H1 (cell line): Measurements from ENCODE around the gene SUB1. TPM values are rescaled to one million over a fixed set of nuclear protein-coding genes. Genes with fewer than 3 reads are reported as not detected.

Experiments
- CTCF ChIA-PET: fragments of 300-600 bp; sonication (Branson Sonifier 250); formaldehyde crosslinking; loops from one replicate; lab custom pipeline; 2021; ENCODE audit not compliant: partially characterized antibody; lab: Charles Lee
- POLR2A ChIA-PET: fragments of 300-600 bp; sonication (Branson Sonifier 250); formaldehyde crosslinking; loops from one replicate; lab custom pipeline; 2021; ENCODE audit warnings: inconsistent platforms; ENCODE audit not compliant: partially characterized antibody; lab: Charles Lee
- DNase-seq, 2 experiments: peaks; one replicate each; pipeline versions ENCODE4 v3.0.0 to v3.0.0-alpha.2; 2010 to 2022; ENCODE audit warnings: low spot score in 2 of 2, low read depth in 1 of 2, mixed read lengths in 1 of 2
- FAIRE-seq: peaks from 2 replicates; lab custom pipeline; 2011; peaks lifted over from hg19 to GRCh38; lab: Jason Lieb, UNC
- H2AFZ ChIP-seq: 2 replicates; pipeline ENCODE4 v1.8.1; 2012; ENCODE audit warnings: low read length, inconsistent platforms
- H2AK5ac ChIP-seq: 2 replicates; pipeline ENCODE4 v1.6.1; 2013; ENCODE audit warnings: low read depth, low read length
- H2BK120ac ChIP-seq: replicated peaks from 2 replicates; pipeline ENCODE3; 2013; ENCODE audit warnings: low read depth, low read length, inconsistent platforms
- H2BK12ac ChIP-seq: 2 replicates; pipeline ENCODE4 v1.6.1; 2013; ENCODE audit warnings: low read depth, low read length
- H2BK15ac ChIP-seq: 2 replicates; pipeline ENCODE4 v1.6.1; 2013; ENCODE audit warnings: low read length
- H2BK20ac ChIP-seq: 2 replicates; pipeline ENCODE4 v1.6.1; 2013; ENCODE audit warnings: low read length
- H2BK5ac ChIP-seq: 2 replicates; pipeline ENCODE4 v1.6.1; 2013; ENCODE audit warnings: low read depth, low read length
- H3K14ac ChIP-seq: 2 replicates; pipeline ENCODE4 v1.6.1; 2013; ENCODE audit warnings: inconsistent platforms; ENCODE audit not compliant: insufficient read length
- H3K18ac ChIP-seq: 2 replicates; pipeline ENCODE4 v1.6.1; 2013; ENCODE audit warnings: low read length; ENCODE audit errors: extremely low read depth
- H3K23ac ChIP-seq: 2 replicates; pipeline ENCODE4 v1.6.1; 2013; ENCODE audit warnings: inconsistent platforms; ENCODE audit not compliant: insufficient read length
- H3K23me2 ChIP-seq: 2 replicates; pipeline ENCODE4 v1.6.1; 2013; ENCODE audit warnings: low read depth, low read length
- H3K27ac ChIP-seq: 2 replicates; pipeline ENCODE4 v1.6.1; 2011; ENCODE audit warnings: low read depth, low read length, inconsistent platforms
- H3K27me3 ChIP-seq, 4 experiments: replicated peaks in 1 of 4; 1 replicate in 1 of 4; 2 replicates in 3 of 4; pipeline versions ENCODE4 v1.6.1 to v1.8.1; 2011 to 2013; ENCODE audit warnings: low read length in 3 of 4, mild to moderate bottlenecking in 3 of 4, inconsistent platforms in 2 of 4, mixed read lengths in 2 of 4, moderate library complexity in 1 of 4; ENCODE audit not compliant: control insufficient read depth in 3 of 4, insufficient read depth in 3 of 4; ENCODE audit errors: extremely low read depth in 1 of 4
- H3K36me3 ChIP-seq, 4 experiments: 2 replicates each; pipeline versions ENCODE4 v1.6.1 to v1.8.1; 2011 to 2013; ENCODE audit warnings: mild to moderate bottlenecking in 4 of 4, low read length in 3 of 4, moderate library complexity in 2 of 4, control low read depth in 1 of 4, inconsistent platforms in 1 of 4; ENCODE audit not compliant: insufficient read depth in 4 of 4, control insufficient read depth in 2 of 4
- H3K4ac ChIP-seq: replicated peaks from 2 replicates; pipeline ENCODE3; 2013; ENCODE audit warnings: low read length, low read depth, mixed read lengths, inconsistent platforms; ENCODE audit not compliant: insufficient read length
- H3K4me1 ChIP-seq, 4 experiments: replicated peaks in 1 of 4; 1 replicate in 1 of 4; 2 replicates in 3 of 4; pipeline versions ENCODE4 v1.6.1 to v1.8.1; 2011 to 2013; ENCODE audit warnings: low read length in 3 of 4, inconsistent platforms in 2 of 4, mixed read lengths in 1 of 4; ENCODE audit not compliant: insufficient read depth in 4 of 4, control insufficient read depth in 3 of 4
- H3K4me2 ChIP-seq, 2 experiments: 2 replicates each; pipeline versions ENCODE4 v1.6.1 to v1.8.1; 2011 to 2013; ENCODE audit warnings: low read depth in 2 of 2, low read length in 2 of 2, control low read depth in 1 of 2, inconsistent platforms in 1 of 2, mild to moderate bottlenecking in 1 of 2; ENCODE audit not compliant: insufficient read depth in 1 of 2
- H3K4me3 ChIP-seq, 4 experiments: fragments of 200-600, 300-600 bp in 1 of 4; sonication (generic), shearing (Covaris generic), sonication (Bioruptor Twin) in 1 of 4; 2 replicates each; pipeline versions ENCODE4 v1.5.1 to v1.8.1; 2011 to 2016; ENCODE audit warnings: low read length in 4 of 4, low read depth in 3 of 4, control low read depth in 2 of 4, inconsistent platforms in 2 of 4, mild to moderate bottlenecking in 2 of 4, mixed read lengths in 1 of 4, moderate library complexity in 1 of 4; ENCODE audit not compliant: insufficient read depth in 2 of 4; ENCODE audit errors: extremely low read depth in 1 of 4
- H3K56ac ChIP-seq: replicated peaks from 2 replicates; pipeline ENCODE3; 2013; ENCODE audit warnings: low read depth, mild to moderate bottlenecking, mixed read lengths, low read length, inconsistent platforms; ENCODE audit not compliant: insufficient read length
- H3K79me1 ChIP-seq: 2 replicates; pipeline ENCODE4 v1.6.1; 2013; ENCODE audit warnings: low read depth, low read length, control low read depth
- H3K79me2 ChIP-seq, 2 experiments: 2 replicates each; pipeline versions ENCODE4 v1.6.1 to v1.8.1; 2012 to 2013; ENCODE audit warnings: low read length in 2 of 2, mild to moderate bottlenecking in 2 of 2, inconsistent platforms in 1 of 2; ENCODE audit not compliant: insufficient read depth in 2 of 2, control insufficient read depth in 1 of 2
- H3K9ac ChIP-seq, 4 experiments: replicated peaks in 1 of 4; 1 replicate in 1 of 4; 2 replicates in 3 of 4; pipeline versions ENCODE4 v1.6.1 to v1.8.1; 2011 to 2013; ENCODE audit warnings: low read depth in 3 of 4, low read length in 3 of 4, control low read depth in 2 of 4, mild to moderate bottlenecking in 2 of 4, moderate library complexity in 2 of 4, inconsistent platforms in 1 of 4; ENCODE audit errors: extremely low read depth in 1 of 4
- H3K9me3 ChIP-seq, 2 experiments: 2 replicates each; pipeline versions ENCODE4 v1.6.1 to v1.8.1; 2012 to 2013; ENCODE audit warnings: mild to moderate bottlenecking in 2 of 2, moderate library complexity in 2 of 2, control low read depth in 1 of 2, inconsistent platforms in 1 of 2, low read depth in 1 of 2, low read length in 1 of 2, mixed read lengths in 1 of 2; ENCODE audit not compliant: insufficient read depth in 2 of 2
- H4K20me1 ChIP-seq, 2 experiments: replicated peaks in 1 of 2; 2 replicates each; pipeline versions ENCODE3 to v1.8.1; 2011 to 2013; ENCODE audit warnings: inconsistent platforms in 2 of 2, low read length in 2 of 2, mild to moderate bottlenecking in 1 of 2; ENCODE audit not compliant: insufficient read depth in 2 of 2, control insufficient read depth in 1 of 2
- H4K5ac ChIP-seq: 2 replicates; pipeline ENCODE4 v1.6.1; 2013; ENCODE audit warnings: low read length, low read depth, mixed read lengths, inconsistent platforms; ENCODE audit not compliant: insufficient read length
- H4K8ac ChIP-seq: 2 replicates; pipeline ENCODE4 v1.8.0; 2013; ENCODE audit warnings: mild to moderate bottlenecking, moderate library complexity, low read length, inconsistent platforms; ENCODE audit not compliant: insufficient read depth; ENCODE audit errors: extremely low read depth
- H4K91ac ChIP-seq: replicated peaks from 2 replicates; pipeline ENCODE3; 2013; ENCODE audit warnings: low read length, mixed read lengths, inconsistent platforms; ENCODE audit not compliant: insufficient read length
- ASH2L ChIP-seq: fragments of 200-600, 300-600 bp; sonication (generic); IDR thresholded peaks from one replicate; pipeline ENCODE4 v1.7.1; 2017; ENCODE audit warnings: low read length
- CREB1 ChIP-seq: IDR thresholded peaks from 2 replicates; pipeline ENCODE4 v1.6.1; 2012; ENCODE audit warnings: inconsistent platforms
- EZH2 ChIP-seq: fragments of 200-600 bp; sonication (generic); IDR thresholded peaks from 2 replicates; pipeline ENCODE4 v1.7.1; 2012; ENCODE audit warnings: low read depth, mild to moderate bottlenecking, moderate library complexity, low read length, inconsistent platforms; ENCODE audit not compliant: severe bottlenecking
- GABPA ChIP-seq: IDR thresholded peaks from 2 replicates; pipeline ENCODE4 v1.6.1; 2011; ENCODE audit warnings: mild to moderate bottlenecking, low read length, moderate library complexity, borderline replicate concordance; ENCODE audit not compliant: insufficient read depth
- HDAC2 ChIP-seq, 2 experiments: fragments of 300-600 bp in 1 of 2; sonication (generic) in 1 of 2; IDR thresholded peaks; 2 replicates each; pipeline ENCODE4 v1.6.1; 2011 to 2012; ENCODE audit warnings: low read depth in 2 of 2, low read length in 2 of 2, mild to moderate bottlenecking in 2 of 2, moderate library complexity in 2 of 2, borderline replicate concordance in 1 of 2, inconsistent platforms in 1 of 2
- KDM1A ChIP-seq: fragments of 200-600, 300-600 bp; sonication (generic); IDR thresholded peaks from 2 replicates; pipeline ENCODE4 v1.7.1; 2016; ENCODE audit warnings: mild to moderate bottlenecking, low read length, borderline replicate concordance
- KDM4A ChIP-seq: IDR thresholded peaks from one replicate; pipeline ENCODE4 v1.7.1; 2012; ENCODE audit warnings: low read depth, mild to moderate bottlenecking, moderate library complexity, low read length, inconsistent platforms; ENCODE audit not compliant: severe bottlenecking
- NRF1 ChIP-seq: IDR thresholded peaks from 2 replicates; pipeline ENCODE4 v1.6.1; 2011; ENCODE audit warnings: mild to moderate bottlenecking, low read depth, low read length, improper control_type of control experiment
- SIN3A ChIP-seq, 2 experiments: IDR thresholded peaks in 1 of 2; conservative IDR thresholded peaks in 1 of 2; 2 replicates each; pipeline ENCODE4 v1.6.1; 2011 to 2012; ENCODE audit warnings: low read length in 2 of 2, improper control_type of control experiment in 1 of 2, low read depth in 1 of 2, mild to moderate bottlenecking in 1 of 2
- SIX5 ChIP-seq: IDR thresholded peaks from 2 replicates; pipeline ENCODE4 v1.6.1; 2011; ENCODE audit warnings: mild to moderate bottlenecking, low read depth, low read length
- SP2 ChIP-seq: IDR thresholded peaks from 2 replicates; pipeline ENCODE4 v1.6.1; 2012; ENCODE audit warnings: mild to moderate bottlenecking, low read length, inconsistent platforms
- TAF7 ChIP-seq: optimal IDR thresholded peaks from 2 replicates; pipeline ENCODE3; 2011; ENCODE audit warnings: low read depth, mild to moderate bottlenecking, inconsistent platforms, low read length, moderate library complexity, borderline replicate concordance
- TBP ChIP-seq: IDR thresholded peaks from 2 replicates; pipeline ENCODE4 v1.6.1; 2011; ENCODE audit warnings: low read depth, low read length, improper control_type of control experiment
- ZNF274 ChIP-seq: IDR thresholded peaks from 2 replicates; pipeline ENCODE4 v1.7.0; 2012; ENCODE audit warnings: low read length, borderline replicate concordance; ENCODE audit errors: extremely low read depth
- WGBS, 2 experiments: shearing (Covaris generic) in 1 of 2; methylation state at CpG; one replicate each; pipeline versions ENCODE4 v1.1.6 to v1.1.7; 2013 to 2015; ENCODE audit warnings: low lambda C conversion rate in 2 of 2, mixed read lengths in 2 of 2, inconsistent platforms in 1 of 2, low coverage in 1 of 2, missing lambda C conversion rate in 1 of 2; ENCODE audit not compliant: insufficient replicate concordance in 2 of 2, insufficient coverage in 1 of 2, insufficient read length in 1 of 2; ENCODE audit errors: extremely low coverage in 1 of 2, missing lambda C conversion rate in 1 of 2; 5-methylcytosine and 5-hydroxymethylcytosine counted together
- polyA plus RNA-seq, 7 experiments: library from polyadenylated mRNA; depleted of rRNA in 3 of 7; stranded (reverse) in 5 of 7; unstranded in 2 of 7; fragments of >200 nt in 5 of 7; fragments of 200-250 nt in 2 of 7; gene quantifications; 1 replicate in 5 of 7; 2 replicates in 1 of 7; 4 replicates in 1 of 7; pipeline versions ENCODE4 v1.2.1 to v1.2.3, GENCODE V29; 2011 to 2013; ENCODE audit warnings: missing spikeins in 2 of 7, mixed read lengths in 2 of 7
- total RNA-seq: library from RNA; stranded (reverse); fragmentation: NEBNext Ultra II Directional; extraction: Animal tissue kit (Norgen Biotek cat#: 25700); gene quantifications from 2 replicates; pipeline ENCODE4 v1.2.1, GENCODE V29; 2021

The SUB1 gene
- total and polyA plus RNA-seq, 2 of the 8 experiments (the other 6 are each of a cell fraction or from before 2014, with no cell fraction given) = 83.9 to 325 TPM

- Histone ChIP-seq H3K4me3 (no peak overlapping the region), H3K4me1 (no peaks in the 10 kb centered on the region), H3K14ac (no peak overlapping the region), H2BK5ac (no peak overlapping the region), H4K20me1 (no peaks in the 10 kb centered on the region), H2BK120ac (no peak overlapping the region), H3K9ac (no peak overlapping the region), H3K79me2 (no peaks in the 10 kb centered on the region), H4K91ac (no peak overlapping the region), H3K4me2 (no peak overlapping the region), H3K79me1 (no peaks in the 10 kb centered on the region), H2BK20ac (no peak overlapping the region), H3K4ac (no peak overlapping the region), H3K18ac (no peak overlapping the region), H4K5ac (no peak overlapping the region), H2AFZ (no peak overlapping the region), H3K56ac (no peak overlapping the region), H3K27me3 (no peaks in the 10 kb centered on the region), H2BK12ac (no peak overlapping the region), H3K36me3 (no peaks in the 10 kb centered on the region), H3K27ac (no peak overlapping the region), H4K8ac (no peak overlapping the region), H2BK15ac (no peak overlapping the region), H2AK5ac (no peak overlapping the region), H3K23me2 (peaks cover 2% of the 10 kb centered on the region; the same call in 1 of the 2 replicates), H3K9me3 (no peaks in the 10 kb centered on the region), H3K23ac (no peak overlapping the region)
- FAIRE-seq = no peak
- CTCF ChIA-PET = no interaction called here
- POLR2A ChIA-PET = no interaction called here
- DNase-seq = no peak
- 85% methylated on average over 5 of the region's 8 CpGs; no CpG with 5 or more reads in 1 of the 2 experiments for WGBS, 2 experiments
- no peak for TF ChIP-seq TAF7
- no peak for TF ChIP-seq SIX5
- TF ChIP-seq KDM4A = no peak
- no peak for TF ChIP-seq SIN3A (conservative IDR thresholded peaks at IDR 0.05 in 1 of 2, IDR thresholded peaks at IDR 0.05 in 1 of 2; ENCODE audit: low read depth in 1 of 2, low read length in 2 of 2)
- TF ChIP-seq EZH2 = no peak
- TF ChIP-seq GABPA = no peak
- TF ChIP-seq SP2 = no peak
- TF ChIP-seq KDM1A = no peak
- no peak for TF ChIP-seq NRF1
- no peak for TF ChIP-seq ZNF274
- TF ChIP-seq ASH2L = no peak
- no peak for TF ChIP-seq HDAC2 (IDR thresholded peaks at IDR 0.05; ENCODE audit: borderline replicate concordance in 1 of 2, low read depth in 2 of 2, low read length in 2 of 2)
- TF ChIP-seq CREB1 = no peak
- no peak for TF ChIP-seq TBP
Observed at GRCh38 chr5:32543291-32543690, 42.1 kb upstream of the SUB1 start.
